SHP77 treated with DMSO at 0.1 percent for 48 hours (cell line): ENCODE data around the gene RNF212.
"Not testable (repeated sequence)": the region's sequence is repeated elsewhere in the genome, so short reads cannot be mapped to it uniquely, and the experiment has no call there.

Experiments
- DNase-seq: peaks from one replicate; lab custom pipeline; 2025; lab: John Stamatoyannopoulos, UW

The RNF212 gene

DNA sequence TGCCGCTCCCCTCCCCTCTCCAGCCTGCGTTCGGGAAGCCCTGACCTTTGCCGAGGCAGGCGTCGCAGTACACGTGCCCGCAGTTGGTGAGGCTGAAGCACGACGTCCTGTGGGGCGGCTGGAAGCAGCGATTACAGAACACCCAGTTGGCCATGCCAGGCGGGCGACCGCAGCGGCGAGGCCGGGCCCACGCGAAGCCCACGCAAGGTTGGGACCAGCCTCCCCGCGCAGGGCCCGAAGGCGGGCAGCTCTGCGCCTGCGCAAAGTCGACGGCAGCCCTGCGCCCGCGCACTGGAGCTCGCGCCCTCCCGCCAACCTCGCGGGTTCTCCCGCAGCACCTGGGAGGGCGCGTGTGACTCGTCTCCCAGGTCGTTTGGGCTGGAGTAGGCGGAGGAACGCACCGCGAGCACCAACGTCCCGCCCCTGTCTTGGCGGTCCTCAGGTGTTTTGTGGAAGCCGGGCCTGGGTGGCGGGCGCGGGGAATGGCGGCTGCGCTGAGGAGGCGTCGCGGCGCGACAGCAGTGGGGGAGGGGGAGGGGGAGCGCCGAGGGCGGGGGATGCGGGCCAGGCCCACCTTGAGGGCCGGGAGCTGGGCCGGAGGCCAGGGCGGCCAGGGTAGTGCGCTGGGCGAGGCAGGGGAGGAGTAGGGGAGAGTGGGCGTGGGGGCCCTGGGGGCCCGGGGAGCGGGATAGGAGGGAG is at the start of gene RNF212:
RNF212 (minus strand) TSS at position 254 of the 699 bp plus-strand sequence; CDS start at position 154, 100 bp downstream.
- DNase-seq = no peak

DNA sequence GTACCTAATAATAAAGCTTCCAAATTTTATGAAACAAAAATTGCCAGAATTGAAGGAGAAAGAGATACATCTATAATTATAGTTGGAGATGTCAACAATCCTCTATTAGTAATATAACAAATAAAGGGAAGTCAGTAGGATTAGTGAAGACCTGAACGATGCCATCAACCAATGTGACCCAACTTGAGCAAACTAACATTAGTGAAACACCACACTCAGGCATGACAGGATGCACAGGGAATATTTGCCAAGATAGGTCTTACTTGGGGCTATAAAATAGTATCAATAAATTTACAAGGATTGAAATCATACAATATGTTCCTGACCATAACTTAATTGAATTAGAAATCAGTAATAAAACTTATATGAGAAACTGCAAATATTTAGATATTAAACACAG is 47.0 kb upstream of the RNF212 start:
- DNase-seq = no peak

DNA sequence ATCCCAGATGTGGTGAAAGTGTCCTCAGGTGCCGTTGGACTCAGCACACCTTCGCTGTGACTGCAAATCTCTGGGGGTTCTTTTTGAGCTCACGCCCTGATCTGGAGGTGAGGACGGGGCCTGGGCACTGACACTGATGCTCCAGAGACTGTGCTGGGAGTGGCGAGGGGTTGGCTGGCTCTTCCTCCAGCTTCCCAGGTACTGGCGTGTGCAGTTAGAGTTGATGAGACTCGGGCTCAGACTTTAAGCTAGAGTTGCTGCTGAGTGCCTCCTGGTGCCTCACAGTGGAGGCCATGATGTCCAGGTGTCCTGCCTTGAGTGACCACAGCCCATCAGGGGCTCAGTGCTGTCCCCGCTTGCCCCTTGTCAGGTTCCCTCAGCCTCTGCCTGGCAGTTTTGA is 42.7 kb upstream of the RNF212 start:
- no peak for DNase-seq

GRCh38 chr4:1155314-1155713 is 42.0 kb upstream of the RNF212 start:
- DNase-seq = no peak

- DNase-seq = no peak
Observed at GRCh38 chr4:1154523-1155182, 41.3 kb upstream of the RNF212 start.

- DNase-seq = no peak
Observed at GRCh38 chr4:1154126-1154522, 40.8 kb upstream of the RNF212 start.

GRCh38 chr4:1153567-1154090 is 40.3 kb upstream of the RNF212 start:
- no peak for DNase-seq

DNA sequence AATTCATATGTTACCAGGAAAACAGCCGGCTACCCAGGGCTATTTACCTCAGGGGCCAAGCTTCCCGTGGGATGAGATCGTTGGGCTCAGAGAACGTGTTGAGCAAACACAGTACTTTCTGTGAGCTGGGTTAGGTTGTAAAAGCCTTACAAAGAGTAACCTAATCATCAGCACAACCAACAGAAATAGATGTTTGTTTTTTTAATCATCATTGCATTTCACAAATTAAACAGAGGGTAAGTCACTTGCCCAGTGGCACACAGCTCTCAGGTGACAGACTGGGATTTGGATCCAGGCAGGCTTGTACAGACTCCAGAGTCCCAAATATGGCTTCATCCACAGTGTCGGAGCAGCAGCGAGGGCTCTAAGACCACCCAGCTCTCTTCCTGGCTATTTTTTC is 38.9 kb upstream of the RNF212 start:
- no peak for DNase-seq

DNA sequence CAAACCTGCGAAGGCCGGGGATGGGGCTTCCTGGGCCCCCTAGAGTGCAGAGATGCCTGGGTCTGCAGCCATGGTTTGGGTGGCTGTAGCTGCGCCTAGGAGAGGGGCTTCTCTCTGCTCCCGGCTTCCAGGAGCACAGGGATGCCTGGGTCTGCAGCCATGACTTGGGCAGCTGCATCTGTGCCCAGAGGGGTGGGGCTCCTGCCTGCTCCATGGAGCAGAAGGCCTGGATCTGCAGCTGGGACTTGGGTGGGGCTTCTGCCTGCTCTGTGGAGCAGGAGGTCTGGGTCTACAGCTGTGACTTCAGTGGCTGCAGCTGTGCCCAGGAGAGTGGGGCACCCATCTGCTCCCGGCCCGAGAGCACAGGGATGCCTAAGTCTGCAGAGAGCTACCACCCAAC is 38.2 kb upstream of the RNF212 start:
- no peak for DNase-seq

DNA sequence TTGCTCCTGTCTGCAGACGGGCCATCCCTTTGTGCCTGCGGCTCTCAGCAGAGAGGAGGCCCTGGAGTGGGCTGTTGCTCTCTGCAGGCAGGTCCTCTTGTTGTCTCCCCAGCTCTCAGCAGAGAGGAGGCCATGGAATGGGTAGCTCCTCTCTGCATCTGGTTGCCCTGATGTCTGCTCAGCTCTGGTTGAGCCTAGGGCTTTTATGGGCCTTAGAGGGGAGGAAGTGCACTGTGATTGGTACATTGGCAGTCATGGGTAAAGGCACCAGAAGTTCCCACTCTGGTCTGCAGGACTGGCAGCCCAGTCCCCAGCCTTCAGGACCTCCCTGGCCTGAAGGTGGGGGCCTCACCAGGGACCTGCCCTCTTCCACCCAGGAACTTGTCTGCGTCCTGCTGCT is 37.5 kb upstream of the RNF212 start:
- no peak for DNase-seq

GRCh38 chr4:1139860-1140259 is 26.5 kb upstream of the RNF212 start:
- DNase-seq = no peak

DNA sequence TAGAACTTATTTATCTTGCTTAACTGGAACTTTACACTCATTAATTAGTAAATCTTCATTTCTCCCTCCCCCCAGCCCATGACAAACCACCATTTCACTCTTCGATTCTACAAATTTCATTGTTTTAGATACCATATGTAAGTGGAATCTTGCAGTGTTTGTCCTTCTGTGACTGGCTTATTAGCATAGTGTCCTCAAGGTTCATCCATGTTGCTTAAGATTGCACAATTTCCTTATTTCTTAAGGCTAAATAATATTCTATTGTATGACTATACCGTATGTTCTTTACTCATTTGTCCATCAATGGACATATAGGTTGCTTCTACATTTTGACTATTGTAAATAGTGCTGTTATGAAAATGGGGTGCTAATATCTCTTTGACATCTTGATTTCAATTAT is 24.5 kb upstream of the RNF212 start:
- DNase-seq = no peak

GRCh38 chr4:1137063-1137776 is 23.9 kb upstream of the RNF212 start:
- no peak for DNase-seq

DNA sequence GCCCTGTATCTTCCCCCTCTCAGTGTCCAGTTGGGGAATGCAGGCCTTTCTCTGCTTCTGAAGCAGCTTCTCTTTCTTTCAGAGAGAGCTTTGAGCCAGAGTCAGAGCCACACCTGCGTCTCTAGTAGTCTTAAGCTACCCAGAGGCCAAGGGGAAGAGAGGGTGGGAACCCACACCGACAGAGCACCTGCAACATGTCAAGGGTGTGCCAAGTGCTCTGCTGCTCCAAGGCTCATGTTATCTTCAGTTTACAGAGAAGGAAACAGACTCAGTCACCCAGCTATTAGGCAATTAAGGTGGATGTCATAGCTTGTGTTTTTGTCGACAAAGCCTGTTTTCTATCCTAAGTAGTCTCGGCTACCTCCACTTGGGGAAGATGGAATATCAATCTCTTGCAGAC is 22.7 kb upstream of the RNF212 start:
- no peak for DNase-seq

- DNase-seq = no peak
Observed at GRCh38 chr4:1133033-1133432, 19.7 kb upstream of the RNF212 start.

DNA sequence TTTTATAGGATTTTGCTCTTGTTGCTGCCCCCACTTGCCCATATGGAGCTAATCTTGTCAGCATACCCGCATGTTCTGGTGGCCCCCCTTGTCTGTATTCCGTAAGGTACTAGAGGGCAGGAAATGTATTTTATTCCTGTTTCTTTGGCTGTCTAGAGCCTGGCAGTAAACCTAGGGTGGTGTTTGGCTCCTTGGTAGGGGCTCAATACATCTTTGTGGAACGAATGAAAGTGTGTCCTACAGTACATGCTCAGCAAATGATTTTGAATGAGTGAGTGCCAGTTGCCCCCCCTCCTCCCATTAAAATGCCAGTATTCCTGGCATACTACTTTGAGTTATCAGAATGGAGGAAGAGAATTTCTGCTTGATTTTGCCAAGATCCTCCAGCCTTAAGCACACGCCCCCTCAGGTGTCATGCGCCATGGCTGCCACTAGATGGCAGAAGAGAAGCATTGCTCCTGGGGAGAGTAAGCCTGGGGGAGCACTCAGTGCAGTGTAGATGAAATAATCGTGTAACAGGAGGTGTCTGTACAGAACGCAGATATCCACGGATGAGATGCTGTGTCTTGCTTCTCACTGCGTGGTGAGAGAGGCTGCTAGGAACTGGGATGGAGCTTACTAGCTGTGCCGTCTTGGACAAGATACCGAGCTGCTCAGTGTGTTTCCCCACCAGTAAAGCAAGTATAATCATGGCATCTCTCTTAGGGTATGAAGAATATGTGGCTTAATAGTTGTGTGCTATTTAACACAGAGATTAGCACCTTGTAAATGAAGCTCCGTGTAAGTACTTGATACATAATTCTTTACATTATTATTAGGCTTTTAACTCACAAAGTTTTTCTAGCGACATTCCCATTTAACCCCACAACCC is 17.2 kb upstream of the RNF212 start:
- no peak for DNase-seq

DNA sequence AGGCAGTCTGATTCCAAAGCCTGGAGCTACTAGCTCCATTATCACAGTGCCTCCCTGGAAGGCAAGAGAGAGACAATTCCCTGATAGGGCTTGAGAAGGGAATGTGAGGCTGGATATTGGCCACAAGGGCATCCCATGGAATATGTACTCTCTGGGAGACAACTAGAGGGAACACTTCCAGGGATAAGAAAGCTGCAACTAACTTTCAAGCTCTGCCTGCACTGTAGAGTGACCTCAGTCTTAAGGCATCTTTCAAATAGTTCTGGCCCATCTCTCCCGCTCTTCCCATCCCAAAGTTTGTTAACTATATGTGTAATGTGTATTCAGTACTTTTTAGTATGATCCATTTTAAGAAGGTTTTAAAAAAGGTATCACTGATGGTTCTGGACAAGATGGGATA is 13.1 kb upstream of the RNF212 start:
- no peak for DNase-seq

DNA sequence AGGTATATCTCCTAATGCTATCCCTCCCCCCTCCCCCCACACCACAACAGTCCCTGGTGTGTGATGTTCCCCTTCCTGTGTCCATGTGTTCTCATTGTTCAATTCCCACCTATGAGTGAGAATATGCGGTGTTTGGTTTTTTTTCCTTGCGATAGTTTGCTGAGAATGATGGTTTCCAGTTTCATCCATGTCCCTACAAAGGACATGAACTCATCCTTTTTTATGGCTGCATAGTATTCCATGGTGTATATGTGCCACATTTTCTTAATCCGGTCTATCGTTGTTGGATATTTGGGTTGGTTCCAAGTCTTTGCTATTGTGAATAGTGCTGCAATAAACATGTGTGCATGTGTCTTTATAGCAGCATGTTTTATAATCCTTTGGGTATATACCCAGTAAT is 12.1 kb upstream of the RNF212 start:
- DNase-seq = not testable (repeated sequence)

DNA sequence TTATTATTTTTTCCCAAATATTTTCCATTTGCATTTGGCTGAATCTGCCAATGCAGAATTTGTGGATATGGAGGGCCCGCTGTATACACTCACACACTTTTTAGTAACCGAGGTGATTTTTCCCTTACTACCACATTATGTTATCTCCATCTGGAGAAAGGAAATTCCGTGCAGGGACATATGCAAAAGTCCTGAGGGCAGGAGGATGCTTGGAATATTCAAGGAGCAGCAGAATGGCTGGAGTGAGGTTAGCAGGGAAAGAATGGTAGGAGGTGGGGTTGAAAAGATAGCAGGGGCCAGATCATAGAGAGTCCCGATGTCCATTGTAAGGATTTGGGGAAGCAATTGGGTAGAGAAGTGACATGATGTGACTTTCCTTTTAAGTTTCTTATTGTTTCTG is 11.5 kb upstream of the RNF212 start:
- DNase-seq = no peak

GRCh38 chr4:1122505-1122904 is 9.1 kb upstream of the RNF212 start:
- DNase-seq = no peak

DNA sequence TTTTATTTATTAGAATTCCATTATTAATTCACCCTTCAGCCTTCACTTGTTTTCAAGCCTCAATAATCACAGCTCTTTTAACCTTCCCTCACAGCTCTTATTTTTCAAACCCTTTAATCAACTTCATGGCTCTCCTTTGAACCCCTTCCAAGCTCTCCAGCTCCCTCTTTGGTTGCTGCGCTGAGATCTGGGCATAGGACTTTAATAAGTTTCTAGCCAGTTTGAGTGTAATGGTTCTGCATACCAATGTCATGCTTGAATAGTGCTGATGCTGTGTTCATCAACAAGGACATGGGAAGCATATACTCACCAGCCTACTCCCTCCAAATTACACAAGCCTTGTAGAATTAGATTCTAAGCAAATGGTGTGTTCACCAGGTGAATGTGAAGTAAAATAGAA is 3.5 kb upstream of the RNF212 start:
- no peak for DNase-seq
